K562 (cell line): Measurements from ENCODE around the gene MYO1H. TPM values are rescaled to one million over a fixed set of nuclear protein-coding genes. Genes with fewer than 3 reads are reported as not detected.
"Not testable (repeated sequence)": the region's sequence is repeated elsewhere in the genome, so short reads cannot be mapped to it uniquely, and the experiment has no call there.

ENCODE experiments used
- ATAC-seq: fragments of 200-7000 bp; cut with Tn5 transposase; 3 replicates; pipeline ENCODE4 v1.9.1; 2020; ENCODE audit warnings: moderate library complexity
- BruUV-seq: library from RNA; stranded (reverse); fragments of 400-500 nt; replicated peaks from 2 replicates; lab custom pipeline; 2021; lab: Mats Ljungman, UMichigan
- CTCF ChIA-PET: fragments of 300-600 bp; formaldehyde crosslinking; extraction: SDS; loops from one replicate; lab custom pipeline; 2021; ENCODE audit warnings: low intra/inter-chr PET ratio; lab: Yijun Ruan, JAX
- POLR2A ChIA-PET: fragments of 300-600, 350-650 bp; sonication (Branson Sonifier 250); formaldehyde crosslinking; extraction: SDS; loops from one replicate; lab custom pipeline; 2021; ENCODE audit warnings: antibody characterized with exemption, inconsistent platforms; lab: Yijun Ruan, JAX
- DNase-seq, 4 experiments: peaks; one replicate each; pipeline versions ENCODE4 v3.0.0 to v3.0.0-alpha.2; 2011 to 2018; ENCODE audit warnings: low spot score in 3 of 4, mixed read lengths in 3 of 4; ENCODE audit errors: extremely low read depth in 1 of 4
- FAIRE-seq: peaks from 2 replicates; lab custom pipeline; 2011; peaks lifted over from hg19 to GRCh38; lab: Jason Lieb, UNC
- H2AFZ ChIP-seq: 2 replicates; pipeline ENCODE4 v1.6.0; 2011; ENCODE audit warnings: low read depth, low read length, control low read depth, inconsistent platforms
- H3K27ac ChIP-seq: fragments of 200-600 bp; 3 replicates; pipeline ENCODE4 v1.8.0; 2011; ENCODE audit warnings: low read depth, mild to moderate bottlenecking, control low read depth, inconsistent platforms, low read length, moderate library complexity, mixed read lengths; ENCODE audit errors: extremely low read depth
- H3K27me3 ChIP-seq, 2 experiments: fragments of 300-600 bp in 1 of 2; 2 replicates in 1 of 2; 3 replicates in 1 of 2; pipeline versions ENCODE4 v1.6.0 to v1.8.0; 2011; ENCODE audit warnings: inconsistent platforms in 2 of 2, low read length in 2 of 2, mild to moderate bottlenecking in 1 of 2, mixed read lengths in 1 of 2, moderate library complexity in 1 of 2; ENCODE audit not compliant: control insufficient read depth in 2 of 2, insufficient read depth in 2 of 2
- H3K36me3 ChIP-seq: fragments of 300-600 bp; 3 replicates; pipeline ENCODE4 v1.8.0; 2011; ENCODE audit warnings: mild to moderate bottlenecking, low read length, inconsistent platforms; ENCODE audit not compliant: control insufficient read depth, insufficient read depth
- H3K4me1 ChIP-seq, 2 experiments: fragments of 200-600 bp in 1 of 2; replicated peaks in 1 of 2; 2 replicates in 1 of 2; 3 replicates in 1 of 2; pipeline versions ENCODE4 v1.5.1 to v1.8.0; 2011; ENCODE audit warnings: inconsistent platforms in 2 of 2, low read length in 2 of 2, mild to moderate bottlenecking in 1 of 2, mixed read lengths in 1 of 2, moderate library complexity in 1 of 2; ENCODE audit not compliant: control insufficient read depth in 2 of 2, insufficient read depth in 2 of 2
- H3K4me2 ChIP-seq: 2 replicates; pipeline ENCODE4 v1.6.1; 2011; ENCODE audit warnings: low read length, control low read depth, inconsistent platforms, mixed read lengths; ENCODE audit not compliant: insufficient read depth
- H3K4me3 ChIP-seq: fragments of 200-600 bp; sonication (generic), shearing (Covaris generic); 2 replicates; pipeline ENCODE4 v1.5.1; 2016; ENCODE audit warnings: control low read depth, inconsistent platforms
- H3K79me2 ChIP-seq: fragments of 200-600 bp; 3 replicates; pipeline ENCODE4 v1.8.0; 2011; ENCODE audit warnings: low read length, inconsistent platforms; ENCODE audit not compliant: control insufficient read depth, insufficient read depth
- H3K9ac ChIP-seq, 2 experiments: 2 replicates each; pipeline versions ENCODE4 v1.6.0 to v1.6.1; 2011; ENCODE audit warnings: low read depth in 2 of 2, low read length in 2 of 2, control low read depth in 1 of 2, inconsistent platforms in 1 of 2, mild to moderate bottlenecking in 1 of 2, mixed read lengths in 1 of 2; ENCODE audit not compliant: insufficient read depth in 1 of 2
- H3K9me1 ChIP-seq: one replicate; pipeline ENCODE4 v1.6.0; 2011; ENCODE audit warnings: inconsistent platforms, mild to moderate bottlenecking, low read length, moderate library complexity; ENCODE audit not compliant: control insufficient read depth, insufficient read depth
- H3K9me3 ChIP-seq: replicated peaks from 2 replicates; pipeline ENCODE4 v1.5.1; 2011; ENCODE audit warnings: low read depth, low read length, inconsistent platforms; ENCODE audit not compliant: control insufficient read depth, insufficient read depth
- H4K20me1 ChIP-seq: replicated peaks from 2 replicates; pipeline ENCODE4 v1.6.1; 2011; ENCODE audit warnings: low read length, inconsistent platforms, mixed read lengths; ENCODE audit not compliant: control insufficient read depth, insufficient read depth
- ZNF121 ChIP-seq: sonication (generic); formaldehyde crosslinking; conservative IDR thresholded peaks from 2 replicates; pipeline ENCODE4 v1.8.0; 2022; ENCODE audit warnings: missing genetic modification reagents
- ZNF311 ChIP-seq: fragments of 250-450 bp; sonication (Bioruptor Pico); IDR thresholded peaks from 2 replicates; pipeline ENCODE4 v1.4.0; 2020; ENCODE audit warnings: mild to moderate bottlenecking, moderate library complexity
- WGBS: fragments of 100-300 bp; shearing (Covaris generic); methylation state at CpG from one replicate; pipeline ENCODE4 v1.1.6; 2016; ENCODE audit warnings: low coverage, mixed read lengths; ENCODE audit not compliant: insufficient coverage; ENCODE audit errors: missing lambda C conversion rate; 5-methylcytosine and 5-hydroxymethylcytosine counted together
- in situ Hi-C: fragments of 300-500 bp; cut with MboI; formaldehyde crosslinking; loops from 4 replicates; pipeline ENCODE4 v1.15.0; 2018; ENCODE audit warnings: inconsistent platforms, mixed read lengths
- intact Hi-C: fragments of 100-400 bp; cut with micrococcal nuclease; formaldehyde crosslinking; loops from 2 replicates; pipeline ENCODE4 v1.14.2; 2022
- polyA plus RNA-seq, 8 experiments: library from polyadenylated mRNA; depleted of rRNA in 4 of 8; stranded (reverse) in 5 of 8; unstranded in 3 of 8; fragments of >200 nt; fragmentation: Nextera tagmentation in 2 of 8; fragmentation: Illumina TruSeq in 1 of 8; extraction: Ambion mirVana in 2 of 8; extraction: Trizol in 1 of 8; gene quantifications; 2 replicates each; pipeline versions ENCODE4 v1.2.1 to v1.2.3, GENCODE V29; 2011 to 2014; ENCODE audit warnings: inconsistent platforms in 1 of 8, missing spikeins in 1 of 8
- total RNA-seq, 7 experiments: library from RNA; depleted of rRNA in 6 of 7; stranded (reverse); fragments of >200 nt in 6 of 7; fragmentation: Illumina TruSeq in 2 of 7; extraction: Trizol in 2 of 7; gene quantifications; 2 replicates each; pipeline versions ENCODE4 v1.2.1 to v1.2.3, GENCODE V29; 2011 to 2021; ENCODE audit warnings: low replicate concordance in 1 of 7
- TF ChIP-seq, protein P1 (sequence below), 2 experiments: fragments of 450-650 bp in 1 of 2; sonication (generic) in 1 of 2; formaldehyde crosslinking in 1 of 2; IDR thresholded peaks; 2 replicates each; pipeline versions ENCODE4 v1.7.1 to v1.9.0; 2016 to 2022; ENCODE audit warnings: inconsistent platforms in 1 of 2, mild to moderate bottlenecking in 1 of 2, missing genetic modification reagents in 1 of 2

The MYO1H gene
- total and polyA plus RNA-seq, 9 of the 15 experiments (the other 6 are each of a cell fraction or from before 2014, with no cell fraction given): not detected

DNA sequence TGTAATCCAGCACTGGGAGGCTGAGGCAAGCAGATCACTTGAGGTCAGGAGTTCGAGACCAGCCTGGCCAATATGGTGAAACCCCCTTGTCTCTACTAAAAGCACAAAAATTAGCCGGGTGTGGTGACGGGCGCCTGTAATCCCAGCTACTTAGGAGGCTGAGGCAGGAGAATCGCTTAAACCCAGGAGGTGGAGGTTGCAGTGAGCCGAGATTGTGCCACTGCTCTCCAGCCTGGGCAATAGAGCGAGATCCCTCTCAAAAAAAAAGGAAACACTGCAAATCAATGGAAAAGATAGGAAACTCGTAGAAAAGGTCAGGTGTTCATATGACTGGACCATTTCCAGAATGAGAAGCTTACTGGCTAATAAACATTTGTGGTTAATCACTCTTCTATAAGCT, 26.4 kb upstream of the MYO1H start:
- H3K36me3 ChIP-seq, H3K4me1 ChIP-seq, H3K4me2 ChIP-seq, POLR2A ChIA-PET, H3K79me2 ChIP-seq, H4K20me1 ChIP-seq, H2AFZ ChIP-seq, H3K4me3 ChIP-seq, BruUV-seq, H3K27ac ChIP-seq, H3K9ac ChIP-seq, ATAC-seq, H3K9me3 ChIP-seq, H3K27me3 ChIP-seq, in situ Hi-C loops, intact Hi-C loops, FAIRE-seq, H3K9me1 ChIP-seq, DNase-seq, CTCF ChIA-PET: not testable (repeated sequence)
- WGBS: 2% methylated on average over 8 of the region's 8 CpGs
- peak; percentile 61; the same call in 1 of the 2 replicates for TF ChIP-seq ZNF121 (CRISPR knock-in tag)

DNA sequence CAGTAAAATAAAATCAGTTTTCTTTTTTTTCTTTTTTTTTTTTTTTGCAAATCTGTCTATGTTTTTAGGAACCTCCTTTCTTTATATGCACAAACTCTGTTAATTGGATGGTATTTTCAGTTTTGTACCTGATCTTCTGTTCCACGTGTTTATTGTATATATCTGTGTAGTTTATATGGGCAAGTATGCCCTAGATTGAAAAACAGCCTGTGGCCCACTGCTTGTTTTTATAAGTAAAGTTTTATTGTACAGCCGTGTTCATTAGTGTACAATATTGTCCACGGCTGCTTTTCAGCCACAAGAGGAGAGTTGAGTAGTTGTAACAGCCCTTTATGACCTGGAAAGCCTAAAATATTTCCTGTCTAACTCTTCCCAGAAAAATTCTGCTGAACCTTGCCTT, 18.7 kb upstream of the MYO1H start:
- BruUV-seq: no TSS peak
- in situ Hi-C loops: no loop called here
- DNase-seq (no peak), FAIRE-seq (no peak), ATAC-seq (no peak)
- Histone ChIP-seq H3K36me3 (no peaks in the 10 kb centered on the region), H3K79me2 (no peaks in the 10 kb centered on the region), H3K4me2 (no peak overlapping the region), H3K27me3 (peaks cover 15 to 32% of the 10 kb centered on the region in 2 experiments; a peak in 4 of 5 replicates), H3K4me3 (no peak overlapping the region), H3K27ac (no peak overlapping the region), H3K9me1 (no peaks in the 10 kb centered on the region), H3K9me3 (no peaks in the 10 kb centered on the region), H4K20me1 (no peaks in the 10 kb centered on the region), H3K4me1 (no peaks in the 10 kb centered on the region), H3K9ac (no peak overlapping the region), H2AFZ (no peak overlapping the region)
- intact Hi-C loops: no loop called here
- ChIA-PET CTCF (interaction anchor here (0.7 kb wide), 1 partner anchor 59 kb away, joined by 3 read pairs; no protein-coding TSS in a partner anchor), POLR2A (no interaction called here)
- WGBS: 0% methylated on average over 3 of the region's 3 CpGs
- TF ChIP-seq, protein P1, sequence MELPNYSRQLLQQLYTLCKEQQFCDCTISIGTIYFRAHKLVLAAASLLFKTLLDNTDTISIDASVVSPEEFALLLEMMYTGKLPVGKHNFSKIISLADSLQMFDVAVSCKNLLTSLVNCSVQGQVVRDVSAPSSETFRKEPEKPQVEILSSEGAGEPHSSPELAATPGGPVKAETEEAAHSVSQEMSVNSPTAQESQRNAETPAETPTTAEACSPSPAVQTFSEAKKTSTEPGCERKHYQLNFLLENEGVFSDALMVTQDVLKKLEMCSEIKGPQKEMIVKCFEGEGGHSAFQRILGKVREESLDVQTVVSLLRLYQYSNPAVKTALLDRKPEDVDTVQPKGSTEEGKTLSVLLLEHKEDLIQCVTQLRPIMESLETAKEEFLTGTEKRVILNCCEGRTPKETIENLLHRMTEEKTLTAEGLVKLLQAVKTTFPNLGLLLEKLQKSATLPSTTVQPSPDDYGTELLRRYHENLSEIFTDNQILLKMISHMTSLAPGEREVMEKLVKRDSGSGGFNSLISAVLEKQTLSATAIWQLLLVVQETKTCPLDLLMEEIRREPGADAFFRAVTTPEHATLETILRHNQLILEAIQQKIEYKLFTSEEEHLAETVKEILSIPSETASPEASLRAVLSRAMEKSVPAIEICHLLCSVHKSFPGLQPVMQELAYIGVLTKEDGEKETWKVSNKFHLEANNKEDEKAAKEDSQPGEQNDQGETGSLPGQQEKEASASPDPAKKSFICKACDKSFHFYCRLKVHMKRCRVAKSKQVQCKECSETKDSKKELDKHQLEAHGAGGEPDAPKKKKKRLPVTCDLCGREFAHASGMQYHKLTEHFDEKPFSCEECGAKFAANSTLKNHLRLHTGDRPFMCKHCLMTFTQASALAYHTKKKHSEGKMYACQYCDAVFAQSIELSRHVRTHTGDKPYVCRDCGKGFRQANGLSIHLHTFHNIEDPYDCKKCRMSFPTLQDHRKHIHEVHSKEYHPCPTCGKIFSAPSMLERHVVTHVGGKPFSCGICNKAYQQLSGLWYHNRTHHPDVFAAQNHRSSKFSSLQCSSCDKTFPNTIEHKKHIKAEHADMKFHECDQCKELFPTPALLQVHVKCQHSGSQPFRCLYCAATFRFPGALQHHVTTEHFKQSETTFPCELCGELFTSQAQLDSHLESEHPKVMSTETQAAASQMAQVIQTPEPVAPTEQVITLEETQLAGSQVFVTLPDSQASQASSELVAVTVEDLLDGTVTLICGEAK (IDR thresholded peaks at IDR 0.05): peak; percentile 76
- TF ChIP-seq, protein P1 (CRISPR knock-in tag; IDR thresholded peaks at IDR 0.05): no peak
- no peak for TF ChIP-seq ZNF311 (CRISPR knock-in tag)
